HG02970 (cell line): ENCODE results near the gene CNTNAP2.
"Not testable (repeated sequence)": the region's sequence is repeated elsewhere in the genome, so short reads cannot be mapped to it uniquely, and the experiment has no call there.

Source experiments
- ATAC-seq: cut with Tn5 transposase; IDR thresholded peaks from one replicate; pipeline ENCODE4 v1.9.1; 2021; ENCODE audit warnings: mild to moderate bottlenecking, moderate library complexity, moderate number of reproducible peaks; ENCODE audit not compliant: unreplicated experiment, low FRiP score

Gene CNTNAP2

GRCh38 chr7:148461392-148462179, 2345.0 kb downstream of the CNTNAP2 start:
- ATAC-seq, result no peak

GRCh38 chr7:148462774-148463173, 2346.2 kb downstream of the CNTNAP2 start:
- ATAC-seq, result not testable (repeated sequence)

- no peak for ATAC-seq
These were observed 2346.6 kb downstream of the CNTNAP2 start for GRCh38 chr7:148463210-148463609.

GRCh38 chr7:148464947-148465346, 2348.3 kb downstream of the CNTNAP2 start:
- ATAC-seq, result no peak

- not testable (repeated sequence) for ATAC-seq
These were observed 2348.8 kb downstream of the CNTNAP2 start for GRCh38 chr7:148465441-148465840.

GRCh38 chr7:148466120-148466519, 2349.5 kb downstream of the CNTNAP2 start:
- ATAC-seq, result no peak

GRCh38 chr7:148468700-148469098, 2352.1 kb downstream of the CNTNAP2 start:
- ATAC-seq, result no peak
